Prostate gland (tissue), 2 donors: ENCODE data around the gene LHPP. TPM values are rescaled to one million over a fixed set of nuclear protein-coding genes. Genes with fewer than 3 reads are reported as not detected.

Source experiments
- DNase-seq: peaks from one replicate; pipeline ENCODE4 v3.0.0-alpha.2; 2019; ENCODE audit warnings: low spot score
- H3K27ac ChIP-seq, 2 donors: fragments of 200-600 bp; sonication (generic); 2 replicates each; pipeline ENCODE4 v1.5.1; 2017 to 2019
- H3K27me3 ChIP-seq: fragments of 200-600 bp; sonication (generic); replicated peaks from 2 replicates; pipeline ENCODE4 v1.5.1; 2019; ENCODE audit not compliant: insufficient read depth
- H3K36me3 ChIP-seq, 2 donors: fragments of 200-600 bp; sonication (generic); 1 replicate in 1 of 2; 2 replicates in 1 of 2; pipeline versions ENCODE4 v1.5.1 to v1.8.1; 2017 to 2019
- H3K4me1 ChIP-seq: fragments of 200-600 bp; sonication (generic); replicated peaks from 2 replicates; pipeline ENCODE4 v1.5.1; 2019
- H3K4me3 ChIP-seq, 2 donors: fragments of 200-600 bp; sonication (generic); 2 replicates each; pipeline ENCODE4 v1.5.1; 2017 to 2019
- H3K9me3 ChIP-seq: fragments of 200-600 bp; sonication (generic); 2 replicates; pipeline ENCODE4 v1.5.1; 2017
- POLR2A ChIP-seq: fragments of 450-650 bp; IDR thresholded peaks from one replicate; pipeline ENCODE4 v1.6.1; 2016; ENCODE audit warnings: antibody characterized with exemption, mild to moderate bottlenecking
- POLR2AphosphoS5 ChIP-seq: sonication (generic); formaldehyde crosslinking; IDR thresholded peaks from one replicate; pipeline ENCODE4 v1.6.1; 2017; ENCODE audit warnings: antibody characterized with exemption
- WGBS: methylation state at CpG from one replicate; pipeline ENCODE4 v1.1.5; 2018; 5-methylcytosine and 5-hydroxymethylcytosine counted together
- intact Hi-C: fragments of 100-400 bp; cut with DNase I; formaldehyde crosslinking; loops from one replicate; pipeline ENCODE4 v1.14.2; 2022
- total RNA-seq, 2 donors: library from RNA; depleted of rRNA; stranded (reverse); fragments of >200 nt; gene quantifications; one replicate each; pipeline ENCODE4 v1.1.0, GENCODE V29; 2016
- TF ChIP-seq, protein P1 (sequence below), 4 experiments: fragments of 200-600 bp in 2 of 4; fragments of 450-650 bp in 2 of 4; sonication (generic) in 2 of 4; IDR thresholded peaks; 1 replicate in 3 of 4; 2 replicates in 1 of 4; pipeline ENCODE4 v1.5.1; 2016 to 2019; ENCODE audit warnings: antibody characterized with exemption in 4 of 4, mild to moderate bottlenecking in 2 of 4, moderate library complexity in 2 of 4

The LHPP gene
- total RNA-seq, 2 donors from 2014 or later: 21.9 to 43.3 TPM

DNA sequence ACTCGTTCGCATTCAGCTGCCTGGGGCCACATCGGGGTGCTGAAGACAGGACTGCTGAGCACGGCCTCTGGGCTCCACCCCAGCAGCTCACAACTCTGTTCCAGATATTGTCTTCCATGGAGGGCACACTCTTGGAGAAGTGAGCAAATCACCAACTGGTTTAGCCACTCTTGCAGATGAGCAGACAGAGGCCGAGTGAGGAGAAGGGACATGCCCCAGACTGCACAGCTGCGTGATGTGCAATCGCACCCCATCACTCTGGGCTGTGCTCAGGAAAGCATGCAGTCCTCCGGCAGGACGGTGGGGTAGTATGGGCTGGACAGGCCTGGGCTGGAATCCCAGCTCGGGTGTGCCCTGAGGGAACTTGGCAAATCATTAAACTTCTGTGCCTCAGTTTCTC is 170.9 kb downstream of the LHPP start:
- TF ChIP-seq POLR2A (no peak), POLR2AphosphoS5 (no peak)
- TF ChIP-seq, protein P1, sequence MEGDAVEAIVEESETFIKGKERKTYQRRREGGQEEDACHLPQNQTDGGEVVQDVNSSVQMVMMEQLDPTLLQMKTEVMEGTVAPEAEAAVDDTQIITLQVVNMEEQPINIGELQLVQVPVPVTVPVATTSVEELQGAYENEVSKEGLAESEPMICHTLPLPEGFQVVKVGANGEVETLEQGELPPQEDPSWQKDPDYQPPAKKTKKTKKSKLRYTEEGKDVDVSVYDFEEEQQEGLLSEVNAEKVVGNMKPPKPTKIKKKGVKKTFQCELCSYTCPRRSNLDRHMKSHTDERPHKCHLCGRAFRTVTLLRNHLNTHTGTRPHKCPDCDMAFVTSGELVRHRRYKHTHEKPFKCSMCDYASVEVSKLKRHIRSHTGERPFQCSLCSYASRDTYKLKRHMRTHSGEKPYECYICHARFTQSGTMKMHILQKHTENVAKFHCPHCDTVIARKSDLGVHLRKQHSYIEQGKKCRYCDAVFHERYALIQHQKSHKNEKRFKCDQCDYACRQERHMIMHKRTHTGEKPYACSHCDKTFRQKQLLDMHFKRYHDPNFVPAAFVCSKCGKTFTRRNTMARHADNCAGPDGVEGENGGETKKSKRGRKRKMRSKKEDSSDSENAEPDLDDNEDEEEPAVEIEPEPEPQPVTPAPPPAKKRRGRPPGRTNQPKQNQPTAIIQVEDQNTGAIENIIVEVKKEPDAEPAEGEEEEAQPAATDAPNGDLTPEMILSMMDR (IDR thresholded peaks at IDR 0.05): no peak
- 32% methylated on average over 10 of the region's 10 CpGs for WGBS

DNA sequence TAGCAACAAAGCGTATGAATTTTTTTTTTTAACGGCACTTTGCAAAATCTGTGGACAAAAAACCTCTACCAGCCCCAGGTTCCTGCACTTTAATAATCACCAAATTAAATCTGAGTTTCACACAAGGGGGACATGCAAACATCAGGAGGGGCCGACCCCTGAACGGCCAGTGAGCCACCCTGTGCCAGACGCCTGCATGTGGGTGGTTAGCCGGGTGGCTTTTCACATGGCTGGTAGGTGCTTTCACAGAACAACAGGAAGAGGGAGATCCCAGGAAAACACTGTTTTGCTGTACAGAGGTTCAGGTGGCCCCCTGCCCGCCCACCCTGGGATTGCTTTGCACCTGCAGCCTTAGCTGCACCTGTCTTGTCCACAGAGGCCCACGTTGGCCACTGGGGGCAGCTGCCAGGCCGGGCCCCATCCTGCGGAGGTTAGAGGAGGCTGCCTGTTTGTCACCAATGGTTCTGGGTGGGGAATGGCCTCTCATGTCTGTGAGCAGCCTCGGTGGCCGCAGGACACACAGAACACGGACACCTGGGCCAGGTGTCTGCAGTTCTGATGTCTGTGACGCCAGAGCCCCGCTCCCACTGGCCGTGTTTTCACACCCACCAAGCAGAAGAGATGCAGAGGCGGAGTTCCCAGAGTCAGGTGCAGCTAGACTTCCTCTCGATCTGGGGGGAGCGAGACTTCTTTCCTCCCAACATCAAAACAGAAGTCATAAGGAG is 174.8 kb downstream of the LHPP start:
- TF ChIP-seq, protein P1 (IDR thresholded peaks at IDR 0.05): no peak
- TF ChIP-seq POLR2AphosphoS5 (no peak), POLR2A (no peak)
- Histone ChIP-seq H3K9me3 (no peaks in the 10 kb centered on the region), H3K36me3 (no peaks in the 10 kb centered on the region), H3K4me3 (no peak overlapping the region), H3K4me1 (peaks cover 5% of the 10 kb centered on the region), H3K27ac (no peak overlapping the region), H3K27me3 (no peaks in the 10 kb centered on the region)
- WGBS: 84% methylated on average over 19 of the region's 19 CpGs
- no peak for DNase-seq
- intact Hi-C loops: no loop called here

More for the DNA sequence above, 170.9 kb downstream of the LHPP start:
- Histone ChIP-seq H3K27me3 (no peaks in the 10 kb centered on the region), H3K9me3 (no peaks in the 10 kb centered on the region), H3K36me3 (no peaks in the 10 kb centered on the region), H3K27ac (peak overlapping the region; percentile 52 to 73), H3K4me3 (no peak overlapping the region), H3K4me1 (peaks cover 11% of the 10 kb centered on the region)
- DNase-seq: peak; percentile 50
- intact Hi-C loops: loop anchor here (5.0 kb wide), 1 partner anchor 105 kb away; no protein-coding TSS in a partner anchor

DNA sequence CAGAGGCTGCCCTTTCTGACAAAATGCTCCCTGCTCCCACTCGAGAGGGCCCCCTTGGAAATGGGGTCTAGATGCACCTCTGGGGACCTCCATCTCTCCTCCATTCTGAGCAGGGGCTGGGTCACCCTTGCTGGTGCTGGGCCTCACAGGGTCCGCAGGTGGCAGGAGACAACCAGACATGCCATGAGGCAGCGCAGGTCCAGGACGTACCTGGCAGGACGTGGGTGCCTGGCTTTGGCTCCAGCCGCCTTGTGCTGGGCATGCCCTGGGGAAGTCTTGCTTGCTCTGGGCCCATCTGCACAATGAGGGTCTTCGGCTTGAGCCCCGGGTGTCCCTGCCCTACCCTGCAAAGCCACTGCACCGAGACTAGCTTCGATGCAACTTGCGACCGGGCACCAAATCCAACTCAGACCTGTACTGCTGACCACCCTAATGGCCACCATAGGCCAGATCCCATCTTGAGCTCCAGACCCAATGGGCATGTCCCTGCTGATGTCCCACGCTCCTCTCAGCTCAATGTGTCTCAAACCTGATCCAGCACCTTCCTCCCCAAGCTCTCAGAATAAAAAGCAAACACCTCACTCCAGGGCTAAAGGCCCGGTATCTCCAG is 175.6 kb downstream of the LHPP start:
- intact Hi-C loops: no loop called here
- no peak for DNase-seq
- no peaks in the 10 kb centered on the region for H3K9me3 ChIP-seq
- H3K4me3 ChIP-seq: no peak overlapping the region
- no peaks in the 10 kb centered on the region for H3K36me3 ChIP-seq
- H3K27ac ChIP-seq: no peak overlapping the region
- TF ChIP-seq, protein P1 (IDR thresholded peaks at IDR 0.05): no peak
- TF ChIP-seq POLR2A (no peak), POLR2AphosphoS5 (no peak)
- H3K4me1 ChIP-seq: no peaks in the 10 kb centered on the region
- no peaks in the 10 kb centered on the region for H3K27me3 ChIP-seq
- 97% methylated on average over 13 of the region's 14 CpGs for WGBS

DNA sequence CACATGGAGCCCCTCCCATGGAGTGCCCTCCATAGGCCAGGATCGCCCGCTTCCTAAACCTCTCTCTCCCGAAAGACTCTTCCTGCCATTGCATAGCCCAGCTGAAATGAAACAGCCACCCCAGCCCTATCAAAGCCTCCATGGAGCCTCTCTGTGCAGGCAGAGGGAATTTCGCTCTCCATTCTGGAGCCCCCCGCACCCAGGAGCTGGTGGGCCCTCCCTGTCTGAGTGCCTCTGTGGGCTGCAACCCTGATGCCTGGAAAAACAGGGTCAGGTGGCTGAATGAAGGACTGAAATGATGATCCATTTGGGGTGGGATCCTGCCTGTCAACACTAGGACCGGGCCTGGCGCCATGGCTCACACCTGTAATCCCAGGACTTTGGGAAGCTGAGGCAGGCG is 176.1 kb downstream of the LHPP start:
- Histone ChIP-seq H3K27ac (no peak overlapping the region), H3K4me3 (no peak overlapping the region), H3K36me3 (no peaks in the 10 kb centered on the region), H3K4me1 (no peaks in the 10 kb centered on the region), H3K27me3 (no peaks in the 10 kb centered on the region), H3K9me3 (no peaks in the 10 kb centered on the region)
- no peak for TF ChIP-seq POLR2AphosphoS5
- TF ChIP-seq, protein P1 (IDR thresholded peaks at IDR 0.05): no peak
- no peak for TF ChIP-seq POLR2A
- DNase-seq: no peak
- WGBS: 96% methylated on average over 8 of the region's 8 CpGs
- intact Hi-C loops: no loop called here

DNA sequence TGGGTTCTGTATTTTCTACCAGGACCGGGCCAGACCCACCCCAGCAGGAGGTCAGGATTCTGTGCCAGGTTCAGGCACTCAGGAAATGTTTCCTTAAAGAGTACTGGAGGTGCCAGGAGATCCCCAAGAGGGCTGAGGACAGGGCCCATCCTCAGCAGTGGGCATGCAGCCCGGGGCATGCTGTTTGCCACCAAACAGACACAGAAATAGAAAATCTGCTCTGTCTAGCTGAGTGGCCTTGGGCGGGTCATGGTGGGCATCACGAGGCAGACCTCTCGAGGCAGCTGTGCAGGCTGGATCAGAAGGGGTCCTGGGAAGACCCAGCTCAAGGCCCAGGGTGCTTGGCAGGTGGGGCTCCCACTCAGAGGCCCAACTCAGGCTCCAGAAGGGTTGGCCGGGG is 177.6 kb downstream of the LHPP start:
- H3K36me3 ChIP-seq: no peaks in the 10 kb centered on the region
- H3K4me1 ChIP-seq: no peaks in the 10 kb centered on the region
- no peak for DNase-seq
- H3K27me3 ChIP-seq: no peaks in the 10 kb centered on the region
- no peaks in the 10 kb centered on the region for H3K9me3 ChIP-seq
- intact Hi-C loops: no loop called here
- no peak for TF ChIP-seq POLR2A
- no peak for TF ChIP-seq POLR2AphosphoS5
- TF ChIP-seq, protein P1 (IDR thresholded peaks at IDR 0.05): no peak
- no peak overlapping the region for H3K27ac ChIP-seq
- WGBS: 92% methylated on average over 6 of the region's 6 CpGs
- H3K4me3 ChIP-seq: no peak overlapping the region
